Effector memory CD4-positive, alpha-beta T cell (primary cell): ENCODE results near the gene SIM2.

Source experiments
- DNase-seq, 3 donors: peaks; one replicate each; pipeline ENCODE4 v3.0.0-alpha.2; 2020
- H3K27ac ChIP-seq: 2 replicates; pipeline ENCODE4 v1.7.0; 2013; ENCODE audit warnings: mild to moderate bottlenecking, low read length, moderate library complexity; ENCODE audit not compliant: insufficient read depth, poor library complexity, severe bottlenecking
- H3K27me3 ChIP-seq: replicated peaks from 2 replicates; pipeline ENCODE4 v1.7.0; 2013; ENCODE audit warnings: mild to moderate bottlenecking, low read length; ENCODE audit not compliant: insufficient read depth, control insufficient read depth, poor library complexity, severe bottlenecking
- H3K36me3 ChIP-seq: 2 replicates; pipeline ENCODE4 v1.7.0; 2013; ENCODE audit warnings: mild to moderate bottlenecking, low read length, moderate library complexity; ENCODE audit not compliant: control insufficient read depth, insufficient read depth
- H3K4me1 ChIP-seq: 2 replicates; pipeline ENCODE4 v1.7.0; 2013; ENCODE audit warnings: low read length, mild to moderate bottlenecking; ENCODE audit not compliant: control insufficient read depth, insufficient read depth, poor library complexity, severe bottlenecking
- H3K4me3 ChIP-seq: 2 replicates; pipeline ENCODE4 v1.7.0; 2013; ENCODE audit warnings: low read length, low read depth, mild to moderate bottlenecking; ENCODE audit not compliant: insufficient read depth, poor library complexity, severe bottlenecking
- H3K9me3 ChIP-seq: 2 replicates; pipeline ENCODE4 v1.7.0; 2013; ENCODE audit warnings: mild to moderate bottlenecking, low read length, moderate library complexity; ENCODE audit not compliant: control insufficient read depth

The SIM2 gene

GRCh38 chr21:36716387-36716786, 17.5 kb downstream of the SIM2 start:
- H3K4me3 ChIP-seq: no peak overlapping the region
- H3K4me1 ChIP-seq: no peaks in the 10 kb centered on the region
- no peaks in the 10 kb centered on the region for H3K36me3 ChIP-seq
- DNase-seq: no peak
- H3K27ac ChIP-seq: no peak overlapping the region
- peaks cover 8% of the 10 kb centered on the region for H3K27me3 ChIP-seq
- H3K9me3 ChIP-seq: no peaks in the 10 kb centered on the region

DNA sequence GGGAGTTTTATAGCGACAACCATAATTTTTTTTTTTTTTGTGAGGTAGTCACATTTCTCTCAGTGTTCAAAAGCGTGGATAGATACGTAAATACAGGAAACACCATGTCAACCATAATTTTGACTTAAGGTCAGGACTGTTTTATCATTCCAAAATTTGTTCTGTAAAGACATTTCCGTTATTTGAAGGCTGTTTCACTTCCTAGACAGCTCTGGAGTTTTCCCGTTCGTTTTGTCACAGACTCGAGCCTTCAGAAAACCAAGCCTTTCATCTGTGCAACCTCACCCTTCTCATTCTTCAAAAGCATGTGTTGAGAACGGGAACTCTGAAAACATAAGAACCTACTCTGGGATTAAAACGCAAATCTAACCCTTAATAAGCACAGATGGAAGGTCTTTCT, 17.9 kb downstream of the SIM2 start:
- H3K27ac ChIP-seq: no peak overlapping the region
- DNase-seq: no peak
- no peaks in the 10 kb centered on the region for H3K9me3 ChIP-seq
- H3K27me3 ChIP-seq: peaks cover 4% of the 10 kb centered on the region
- no peaks in the 10 kb centered on the region for H3K4me1 ChIP-seq
- H3K4me3 ChIP-seq: no peak overlapping the region
- no peaks in the 10 kb centered on the region for H3K36me3 ChIP-seq

- no peak for DNase-seq
- H3K36me3 ChIP-seq: no peaks in the 10 kb centered on the region
- no peak overlapping the region for H3K27ac ChIP-seq
- H3K9me3 ChIP-seq: no peaks in the 10 kb centered on the region
- peaks cover 4% of the 10 kb centered on the region for H3K27me3 ChIP-seq
- no peaks in the 10 kb centered on the region for H3K4me1 ChIP-seq
- H3K4me3 ChIP-seq: no peak overlapping the region
These were observed 19.1 kb downstream of the SIM2 start for GRCh38 chr21:36717976-36718375.

DNA sequence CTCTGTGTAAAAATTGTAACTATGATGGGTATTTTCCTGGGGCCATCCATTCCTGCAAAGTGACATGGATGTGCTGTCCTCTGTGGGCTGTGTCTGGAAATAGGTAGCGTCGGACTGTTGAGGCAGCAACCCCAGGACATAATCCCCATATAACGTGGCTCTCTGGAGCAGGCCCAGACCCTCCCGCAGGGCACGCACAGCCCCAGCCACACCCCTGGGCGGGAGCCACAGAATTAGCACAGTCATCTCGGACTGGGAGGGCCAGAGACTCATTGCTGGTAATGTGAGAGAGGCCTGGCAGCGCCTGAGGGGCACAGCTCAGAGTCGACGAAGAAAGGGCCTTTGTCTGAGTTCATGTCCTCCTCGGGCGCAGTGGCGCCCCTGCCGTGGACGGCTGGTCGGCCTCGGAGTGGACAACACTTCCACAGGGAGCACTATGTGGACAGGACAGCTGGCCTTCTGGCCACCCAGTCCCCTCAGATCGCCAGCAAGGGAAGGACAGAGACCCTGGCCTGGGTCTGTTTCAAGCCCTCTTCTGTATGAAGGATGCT, 20.1 kb downstream of the SIM2 start:
- H3K27ac ChIP-seq: no peak overlapping the region
- H3K36me3 ChIP-seq: no peaks in the 10 kb centered on the region
- no peak overlapping the region for H3K4me3 ChIP-seq
- H3K27me3 ChIP-seq: peaks cover 4% of the 10 kb centered on the region
- no peaks in the 10 kb centered on the region for H3K4me1 ChIP-seq
- no peaks in the 10 kb centered on the region for H3K9me3 ChIP-seq
- DNase-seq: no peak

DNA sequence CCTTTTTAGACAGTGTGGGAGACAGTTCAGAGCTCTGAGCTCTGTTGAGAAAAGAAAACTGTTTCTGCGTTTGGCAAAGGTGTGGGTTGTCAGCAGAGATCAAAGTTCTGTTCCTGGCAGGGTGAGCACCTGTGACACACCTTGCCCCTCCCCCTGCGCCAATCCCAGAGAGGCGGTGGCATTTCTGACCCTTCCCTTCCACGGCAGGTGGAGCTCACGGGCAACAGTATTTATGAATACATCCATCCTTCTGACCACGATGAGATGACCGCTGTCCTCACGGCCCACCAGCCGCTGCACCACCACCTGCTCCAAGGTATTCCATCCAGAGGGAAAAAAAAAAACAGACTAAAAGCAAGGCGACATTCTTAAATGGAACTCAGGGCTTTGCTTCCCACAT, 20.7 kb downstream of the SIM2 start:
- Histone ChIP-seq H3K4me1 (no peaks in the 10 kb centered on the region), H3K9me3 (no peaks in the 10 kb centered on the region), H3K36me3 (no peaks in the 10 kb centered on the region), H3K27ac (no peak overlapping the region), H3K27me3 (peaks cover 4% of the 10 kb centered on the region), H3K4me3 (no peak overlapping the region)
- no peak for DNase-seq

- Histone ChIP-seq H3K36me3 (no peaks in the 10 kb centered on the region), H3K9me3 (no peaks in the 10 kb centered on the region), H3K27ac (no peak overlapping the region), H3K27me3 (no peaks in the 10 kb centered on the region), H3K4me1 (no peaks in the 10 kb centered on the region), H3K4me3 (no peak overlapping the region)
- DNase-seq: no peak
These were observed 22.9 kb downstream of the SIM2 start for GRCh38 chr21:36721817-36722216.

DNA sequence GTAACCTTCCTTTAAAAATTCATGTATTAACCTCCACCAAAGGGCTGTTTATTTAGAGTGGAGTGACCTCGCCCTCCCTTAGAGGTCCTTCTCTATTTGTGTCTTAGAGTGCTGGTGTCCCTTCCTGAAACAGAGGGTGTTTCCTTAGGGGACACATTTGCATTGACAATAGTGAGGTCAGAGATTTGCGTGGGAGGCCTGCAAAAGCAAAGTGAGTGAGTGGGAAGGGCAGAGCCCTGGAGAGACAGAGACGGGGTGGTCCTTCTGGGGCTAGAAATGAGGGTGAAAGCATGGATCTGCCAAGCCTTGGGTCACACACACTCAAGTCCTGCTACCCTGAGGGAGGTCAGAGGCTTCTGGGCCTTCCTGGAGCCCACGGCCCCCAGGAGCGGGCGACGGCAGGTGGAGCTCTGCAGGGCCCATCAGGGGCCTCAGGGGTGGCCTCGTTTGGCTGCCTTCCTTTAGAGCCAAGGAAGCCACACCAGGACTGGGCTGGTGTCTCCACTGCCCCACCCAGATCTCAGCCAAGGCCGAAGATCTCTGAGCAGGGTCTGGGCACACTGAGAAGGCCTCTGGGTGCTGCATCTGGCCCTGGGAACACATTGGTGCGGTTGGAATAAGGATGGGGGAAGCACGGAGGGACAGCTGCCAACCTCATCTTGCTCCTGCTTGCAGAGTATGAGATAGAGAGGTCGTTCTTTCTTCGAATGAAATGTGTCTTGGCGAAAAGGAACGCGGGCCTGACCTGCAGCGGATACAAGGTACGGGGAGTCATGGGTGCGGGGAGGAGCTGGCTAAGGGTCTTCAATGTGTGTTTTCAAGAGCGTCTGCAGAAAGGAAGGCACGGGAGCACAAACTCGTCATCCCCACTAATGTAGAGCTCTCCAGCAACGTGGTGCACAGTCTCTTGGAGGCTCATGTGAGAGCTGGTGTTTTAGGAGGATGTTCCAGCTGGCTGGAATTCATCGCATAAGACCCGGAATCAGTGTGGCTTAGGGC, 23.8 kb downstream of the SIM2 start:
- H3K27me3 ChIP-seq: no peaks in the 10 kb centered on the region

GRCh38 chr21:36723371-36723881, 24.5 kb downstream of the SIM2 start:
- Histone ChIP-seq H3K27ac (no peak overlapping the region), H3K36me3 (no peaks in the 10 kb centered on the region), H3K27me3 (no peaks in the 10 kb centered on the region), H3K9me3 (no peaks in the 10 kb centered on the region), H3K4me1 (no peaks in the 10 kb centered on the region), H3K4me3 (no peak overlapping the region)
- DNase-seq: no peak

More for the DNA sequence above, 23.8 kb downstream of the SIM2 start:
- Histone ChIP-seq H3K9me3 (no peaks in the 10 kb centered on the region), H3K27ac (no peak overlapping the region), H3K36me3 (no peaks in the 10 kb centered on the region), H3K4me3 (no peak overlapping the region), H3K4me1 (no peaks in the 10 kb centered on the region)
- DNase-seq: no peak

DNA sequence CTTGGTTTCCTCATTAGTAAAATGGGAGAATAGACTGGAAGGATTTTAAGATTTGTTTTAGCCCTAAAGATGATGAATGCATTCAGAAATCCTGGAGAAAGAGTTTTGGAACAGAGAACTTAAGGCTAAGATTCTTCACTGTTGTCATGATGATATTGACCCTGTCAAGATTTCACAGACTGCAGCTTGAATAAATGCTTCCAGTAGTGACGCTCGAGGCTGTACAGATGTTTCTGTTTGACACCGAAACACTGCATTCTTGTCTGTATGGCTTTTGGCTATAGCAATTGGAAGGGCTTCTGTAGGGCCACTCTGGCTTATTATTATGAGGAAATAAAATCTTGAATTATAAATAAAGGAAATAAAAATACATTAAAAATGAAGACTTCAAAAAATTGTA, 25.7 kb downstream of the SIM2 start:
- Histone ChIP-seq H3K36me3 (no peaks in the 10 kb centered on the region), H3K4me1 (no peaks in the 10 kb centered on the region), H3K9me3 (no peaks in the 10 kb centered on the region), H3K4me3 (no peak overlapping the region), H3K27ac (no peak overlapping the region), H3K27me3 (no peaks in the 10 kb centered on the region)
- DNase-seq: no peak

DNA sequence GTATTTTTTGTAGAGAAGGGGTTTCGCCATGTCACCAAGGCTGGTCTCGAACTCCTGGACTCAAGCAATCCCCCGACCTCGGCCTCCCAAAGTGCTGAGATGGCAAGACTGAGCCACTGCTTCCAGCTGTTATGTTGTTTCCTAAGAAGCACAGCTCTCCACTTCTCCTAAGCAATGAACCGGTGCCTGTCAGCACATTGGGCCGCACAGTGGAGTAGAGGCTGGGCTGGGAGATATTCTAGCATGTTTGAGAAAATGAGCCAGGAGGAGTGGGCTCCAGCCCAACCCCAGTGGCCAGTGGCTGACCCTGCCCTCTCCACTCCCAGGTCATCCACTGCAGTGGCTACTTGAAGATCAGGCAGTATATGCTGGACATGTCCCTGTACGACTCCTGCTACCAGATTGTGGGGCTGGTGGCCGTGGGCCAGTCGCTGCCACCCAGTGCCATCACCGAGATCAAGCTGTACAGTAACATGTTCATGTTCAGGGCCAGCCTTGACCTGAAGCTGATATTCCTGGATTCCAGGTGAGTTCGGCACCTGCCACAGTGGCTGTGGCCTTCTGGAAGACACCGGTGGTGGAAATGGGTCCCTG, 27.0 kb downstream of the SIM2 start:
- Histone ChIP-seq H3K4me3 (no peak overlapping the region), H3K27me3 (no peaks in the 10 kb centered on the region), H3K27ac (no peak overlapping the region), H3K36me3 (no peaks in the 10 kb centered on the region), H3K9me3 (no peaks in the 10 kb centered on the region), H3K4me1 (no peaks in the 10 kb centered on the region)
- DNase-seq: no peak
